ENCODE data around the gene CPLX1. TPM values are rescaled to one million over a fixed set of nuclear protein-coding genes. Genes with fewer than 3 reads are reported as not detected.

CPLX1 gene
- total RNA-seq, 1 donor from 2014 or later = 3.1 TPM

GRCh38 chr4:833731-834367, 7.9 kb upstream of the CPLX1 start:
- intact Hi-C loops (cut with micrococcal nuclease) = no loop called here

GRCh38 chr4:833156-833555, 7.2 kb upstream of the CPLX1 start:
- intact Hi-C loops (cut with micrococcal nuclease) = no loop called here

GRCh38 chr4:832536-832935, 6.6 kb upstream of the CPLX1 start:
- intact Hi-C loops (cut with micrococcal nuclease) = no loop called here

GRCh38 chr4:832108-832507, 6.2 kb upstream of the CPLX1 start:
- intact Hi-C loops (cut with micrococcal nuclease) = no loop called here

- intact Hi-C loops (cut with micrococcal nuclease) = no loop called here
Measured at GRCh38 chr4:831483-831805, 5.5 kb upstream of the CPLX1 start.

- intact Hi-C loops (cut with micrococcal nuclease) = no loop called here
Measured at GRCh38 chr4:830601-831482, 4.9 kb upstream of the CPLX1 start.

GRCh38 chr4:829761-830600, 4.1 kb upstream of the CPLX1 start:
- intact Hi-C loops (cut with micrococcal nuclease) = no loop called here

GRCh38 chr4:829291-829690, 3.4 kb upstream of the CPLX1 start:
- intact Hi-C loops (cut with micrococcal nuclease) = no loop called here

GRCh38 chr4:828641-829271, 2.8 kb upstream of the CPLX1 start:
- intact Hi-C loops (cut with micrococcal nuclease) = no loop called here

GRCh38 chr4:827209-828081, 1.5 kb upstream of the CPLX1 start:
- intact Hi-C loops (cut with micrococcal nuclease) = no loop called here

GRCh38 chr4:826508-827208, 729 bp upstream of the CPLX1 start:
- intact Hi-C loops (cut with micrococcal nuclease) = no loop called here

GRCh38 chr4:825063-825970, 612 bp downstream of the CPLX1 start:
- intact Hi-C loops (cut with micrococcal nuclease) = loop anchor here (1.0 kb wide), 1 partner anchor 43 kb away; no protein-coding TSS in a partner anchor

GRCh38 chr4:824461-825062, 1.4 kb downstream of the CPLX1 start:
- intact Hi-C loops (cut with micrococcal nuclease) = loop anchor here (1.0 kb wide), 1 partner anchor 42 kb away; no protein-coding TSS in a partner anchor

- intact Hi-C loops (cut with micrococcal nuclease) = no loop called here
Measured at GRCh38 chr4:823761-824460, 2.0 kb downstream of the CPLX1 start.

GRCh38 chr4:823176-823760, 2.7 kb downstream of the CPLX1 start:
- intact Hi-C loops (cut with micrococcal nuclease) = no loop called here

- intact Hi-C loops (cut with micrococcal nuclease) = no loop called here
Measured at GRCh38 chr4:822361-823175, 3.4 kb downstream of the CPLX1 start.

Measured in T-helper 1 cell treated with Interleukin-12 subunit alpha and Interleukin-12 subunit beta and Interleukin-4 antibody, amounts not matched to agents 30 ng/mL and 1 ng/mL, for 36 hours (primary cell).